GM12878 (cell line): ENCODE results near the gene ADGRG7. TPM values are rescaled to one million over a fixed set of nuclear protein-coding genes. Genes with fewer than 3 reads are reported as not detected.

Experiments used
- ATAC-seq: fragments of 200-7000 bp; cut with Tn5 transposase; 3 replicates; pipeline ENCODE4 v1.9.1; 2020; ENCODE audit warnings: mild to moderate bottlenecking, moderate library complexity
- BruUV-seq: library from RNA; stranded (reverse); fragments of 400-500 nt; replicated peaks from 2 replicates; lab custom pipeline; 2021; lab: Mats Ljungman, UMichigan
- CTCF ChIA-PET: fragments of 300-600 bp; sonication (Branson Sonifier 250); formaldehyde crosslinking; extraction: SDS; loops from one replicate; lab custom pipeline; 2021; ENCODE audit warnings: inconsistent platforms; lab: Yijun Ruan, JAX
- POLR2A ChIA-PET: fragments of 350-600 bp; formaldehyde crosslinking; extraction: SDS; loops from one replicate; lab custom pipeline; 2021; ENCODE audit warnings: inconsistent platforms; lab: Charles Lee
- RAD21 ChIA-PET: fragments of 300-600 bp; sonication (Branson Sonifier 250); formaldehyde crosslinking; loops from one replicate; lab custom pipeline; 2023; ENCODE audit warnings: antibody characterized with exemption; ENCODE audit not compliant: unreplicated experiment; lab: Charles Lee
- SMC1A ChIA-PET: fragments of 300-600 bp; sonication (Branson Sonifier 250); formaldehyde crosslinking; loops from one replicate; lab custom pipeline; 2023; ENCODE audit not compliant: unreplicated experiment, uncharacterized antibody; lab: Charles Lee
- DNase-seq: peaks from one replicate; pipeline ENCODE4 v3.0.0-alpha.2; 2011; ENCODE audit warnings: low read depth, low spot score
- FAIRE-seq: peaks from 3 replicates; lab custom pipeline; 2011; peaks lifted over from hg19 to GRCh38; lab: Jason Lieb, UNC
- H2AFZ ChIP-seq: 2 replicates; pipeline ENCODE4 v1.6.0; 2011; ENCODE audit warnings: low read depth, low read length, control low read depth; ENCODE audit not compliant: control insufficient read depth
- H3K27ac ChIP-seq: 2 replicates; pipeline ENCODE4 v1.5.1; 2011; ENCODE audit warnings: control low read depth; ENCODE audit not compliant: control insufficient read depth, insufficient read depth
- H3K27me3 ChIP-seq, 2 experiments: replicated peaks in 1 of 2; 2 replicates each; pipeline versions ENCODE4 v1.6.0 to v1.6.1; 2011; ENCODE audit warnings: low read length in 1 of 2; ENCODE audit not compliant: control insufficient read depth in 2 of 2, insufficient read depth in 2 of 2
- H3K36me3 ChIP-seq, 2 experiments: 2 replicates each; pipeline ENCODE4 v1.5.1; 2011; ENCODE audit warnings: low read length in 1 of 2; ENCODE audit not compliant: control insufficient read depth in 2 of 2, insufficient read depth in 2 of 2
- H3K4me1 ChIP-seq: 2 replicates; pipeline ENCODE4 v1.6.1; 2011; ENCODE audit warnings: mild to moderate bottlenecking, low read length, moderate library complexity, mixed read lengths; ENCODE audit not compliant: control insufficient read depth, insufficient read depth
- H3K4me2 ChIP-seq: 2 replicates; pipeline ENCODE4 v1.6.0; 2011; ENCODE audit warnings: control low read depth; ENCODE audit not compliant: control insufficient read depth, insufficient read depth
- H3K4me3 ChIP-seq: fragments of 200-600 bp; sonication (generic); 2 replicates; pipeline ENCODE4 v1.5.1; 2016
- H3K79me2 ChIP-seq: 2 replicates; pipeline ENCODE4 v1.6.0; 2011; ENCODE audit warnings: low read length; ENCODE audit not compliant: control insufficient read depth, insufficient read depth
- H3K9ac ChIP-seq: 2 replicates; pipeline ENCODE4 v1.8.0; 2011; ENCODE audit warnings: low read length, control low read depth, mixed read lengths; ENCODE audit not compliant: control insufficient read depth, insufficient read depth
- H3K9me3 ChIP-seq: replicated peaks from 3 replicates; pipeline ENCODE4 v1.5.1; 2011; ENCODE audit warnings: mild to moderate bottlenecking, low read length; ENCODE audit not compliant: control insufficient read depth, insufficient read depth
- H4K20me1 ChIP-seq: 2 replicates; pipeline ENCODE4 v1.6.0; 2011; ENCODE audit not compliant: control insufficient read depth, insufficient read depth
- ATF7 ChIP-seq: fragments of 450-650 bp; IDR thresholded peaks from 2 replicates; pipeline ENCODE4 v1.6.1; 2016; ENCODE audit warnings: low read depth, mild to moderate bottlenecking
- CBFB ChIP-seq: IDR thresholded peaks from 2 replicates; pipeline ENCODE4 v1.6.1; 2016; ENCODE audit warnings: antibody characterized with exemption, low read depth
- CHD1 ChIP-seq: IDR thresholded peaks from 2 replicates; pipeline ENCODE4 v1.6.1; 2012; ENCODE audit warnings: low read depth, low read length, improper control_type of control experiment
- CREM ChIP-seq: IDR thresholded peaks from 2 replicates; pipeline ENCODE4 v1.6.1; 2014; ENCODE audit warnings: antibody characterized with exemption, low read depth
- FOXM1 ChIP-seq: IDR thresholded peaks from 2 replicates; pipeline ENCODE4 v1.6.1; 2012; ENCODE audit warnings: low read depth, mild to moderate bottlenecking, inconsistent platforms, low read length, moderate library complexity
- MTA3 ChIP-seq: IDR thresholded peaks from 2 replicates; pipeline ENCODE4 v1.6.1; 2012; ENCODE audit warnings: low read length, inconsistent platforms, borderline replicate concordance
- ZNF207 ChIP-seq: fragments of 450-650 bp; IDR thresholded peaks from 2 replicates; pipeline ENCODE4 v1.6.1; 2014; ENCODE audit warnings: antibody characterized with exemption, mild to moderate bottlenecking, borderline replicate concordance
- WGBS: methylation state at CpG from one replicate; pipeline ENCODE4 v1.1.6; 2016; ENCODE audit warnings: low lambda C conversion rate; ENCODE audit not compliant: insufficient replicate concordance, insufficient coverage; ENCODE audit errors: missing lambda C conversion rate; 5-methylcytosine and 5-hydroxymethylcytosine counted together
- in situ Hi-C: fragments of 300-500 bp; cut with MboI; formaldehyde crosslinking; loops from 9 replicates; pipeline ENCODE4 v1.14.3; 2018; ENCODE audit warnings: mixed read lengths
- intact Hi-C: fragments of 100-400 bp; cut with micrococcal nuclease; formaldehyde crosslinking; loops from one replicate; pipeline ENCODE4 v1.14.2; 2022; ENCODE audit not compliant: unreplicated experiment
- polyA plus RNA-seq, 11 experiments: library from polyadenylated mRNA; depleted of rRNA in 4 of 11; unstranded in 6 of 11; stranded (reverse) in 5 of 11; fragments of >200 nt; fragmentation: Nextera tagmentation in 4 of 11; fragmentation: Illumina TruSeq in 1 of 11; extraction: Ambion mirVana in 4 of 11; extraction: Trizol in 1 of 11; gene quantifications; 1 replicate in 1 of 11; 2 replicates in 10 of 11; pipeline versions ENCODE4 v1.2.1 to v1.2.3, GENCODE V29; 2011 to 2016; ENCODE audit warnings: inconsistent platforms in 2 of 11, missing spikeins in 2 of 11, low read depth in 1 of 11
- total RNA-seq, 4 experiments: library from RNA; depleted of rRNA in 3 of 4; stranded (reverse); fragments of >200 nt in 3 of 4; fragmentation: Illumina TruSeq in 1 of 4; extraction: Trizol in 1 of 4; gene quantifications; 2 replicates each; pipeline versions ENCODE4 v1.2.1 to v1.2.3, GENCODE V29; 2013 to 2021
- TF ChIP-seq, protein P1 (sequence below): fragments of 450-650 bp; IDR thresholded peaks from 2 replicates; pipeline ENCODE4 v1.6.1; 2018; ENCODE audit warnings: borderline replicate concordance, mild to moderate bottlenecking; ENCODE audit not compliant: partially characterized antibody
- TF ChIP-seq, protein P2 (sequence below): fragments of 450-650 bp; IDR thresholded peaks from 2 replicates; pipeline ENCODE4 v1.6.1; 2017; ENCODE audit warnings: mild to moderate bottlenecking
- TF ChIP-seq, protein P3 (sequence below): IDR thresholded peaks from 2 replicates; pipeline ENCODE4 v1.6.1; 2012; ENCODE audit warnings: low read depth, low read length, improper control_type of control experiment

The ADGRG7 gene
- total and polyA plus RNA-seq, 10 of the 15 experiments (the other 5 are each of a cell fraction or from before 2014, with no cell fraction given), result 0.02 to 0.21 (median 0.14) TPM; not detected in 7

DNA sequence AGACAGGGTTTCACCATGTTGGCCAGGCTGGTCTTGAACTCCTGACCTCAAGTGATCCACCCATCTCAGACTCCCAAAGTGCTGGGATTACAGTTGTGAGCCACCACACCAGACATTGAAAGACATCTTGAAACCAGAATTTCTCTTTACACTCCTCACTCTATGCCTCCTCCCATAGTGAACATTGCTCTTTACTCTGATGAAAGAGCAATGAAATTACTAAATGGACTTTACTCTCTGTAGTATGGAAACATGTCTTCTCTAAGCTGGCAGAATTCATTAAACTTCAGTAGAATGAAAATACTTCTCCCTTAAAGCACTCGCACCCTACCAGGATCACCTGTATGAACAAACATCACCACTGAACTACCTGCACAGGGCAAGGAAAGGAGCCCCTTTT is 72.1 kb downstream of the ADGRG7 start (continued):
- TF ChIP-seq, protein P1, sequence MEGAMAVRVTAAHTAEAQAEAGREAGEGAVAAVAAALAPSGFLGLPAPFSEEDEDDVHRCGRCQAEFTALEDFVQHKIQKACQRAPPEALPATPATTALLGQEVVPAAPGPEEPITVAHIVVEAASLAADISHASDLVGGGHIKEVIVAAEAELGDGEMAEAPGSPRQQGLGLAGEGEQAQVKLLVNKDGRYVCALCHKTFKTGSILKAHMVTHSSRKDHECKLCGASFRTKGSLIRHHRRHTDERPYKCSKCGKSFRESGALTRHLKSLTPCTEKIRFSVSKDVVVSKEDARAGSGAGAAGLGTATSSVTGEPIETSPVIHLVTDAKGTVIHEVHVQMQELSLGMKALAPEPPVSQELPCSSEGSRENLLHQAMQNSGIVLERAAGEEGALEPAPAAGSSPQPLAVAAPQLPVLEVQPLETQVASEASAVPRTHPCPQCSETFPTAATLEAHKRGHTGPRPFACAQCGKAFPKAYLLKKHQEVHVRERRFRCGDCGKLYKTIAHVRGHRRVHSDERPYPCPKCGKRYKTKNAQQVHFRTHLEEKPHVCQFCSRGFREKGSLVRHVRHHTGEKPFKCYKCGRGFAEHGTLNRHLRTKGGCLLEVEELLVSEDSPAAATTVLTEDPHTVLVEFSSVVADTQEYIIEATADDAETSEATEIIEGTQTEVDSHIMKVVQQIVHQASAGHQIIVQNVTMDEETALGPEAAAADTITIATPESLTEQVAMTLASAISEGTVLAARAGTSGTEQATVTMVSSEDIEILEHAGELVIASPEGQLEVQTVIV, result no peak
- TF ChIP-seq FOXM1 (no peak), ZNF207 (no peak)

DNA sequence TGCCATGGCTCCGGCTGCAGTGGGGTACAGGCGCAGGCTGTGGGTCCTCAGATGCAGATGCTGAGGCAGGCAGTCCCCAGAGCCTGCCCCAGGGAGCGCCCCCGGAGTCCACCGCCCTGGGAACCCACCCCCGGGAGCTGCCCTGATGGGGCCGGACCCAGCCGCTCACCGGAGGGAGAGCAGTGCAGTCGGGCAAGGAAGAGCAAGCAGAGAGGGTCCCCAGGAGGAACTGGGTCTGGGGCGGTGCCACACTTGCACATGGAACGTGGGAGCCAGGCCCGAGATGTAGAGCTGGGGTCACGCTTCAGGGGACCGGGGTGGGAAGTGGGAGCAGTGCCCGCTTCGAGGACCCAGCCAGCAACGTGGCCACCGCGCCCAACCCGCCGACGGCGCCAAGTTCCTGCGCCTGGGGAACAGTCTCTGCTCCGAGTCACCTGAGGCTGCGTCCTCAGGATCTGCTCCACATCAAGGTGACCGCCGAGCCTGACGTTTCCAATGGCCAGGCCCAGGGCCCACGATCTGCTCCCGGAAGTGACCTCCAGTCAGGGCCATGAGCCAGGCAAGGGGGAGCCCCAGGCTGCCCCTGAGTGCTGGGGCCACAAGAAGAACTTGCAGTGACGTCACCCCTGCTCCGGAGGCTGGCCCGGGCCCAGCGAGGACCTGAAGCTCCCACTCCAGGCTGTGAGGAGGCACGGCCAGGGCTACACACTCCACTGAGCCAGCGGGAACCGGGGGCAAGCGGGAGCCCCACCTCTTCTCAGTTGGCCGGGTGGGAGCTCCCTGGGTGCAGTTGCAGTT is 72.9 kb downstream of the ADGRG7 start:
- H3K4me2 ChIP-seq, result peak overlapping the region; percentile 25; the same call in 1 of the 2 replicates
- no peak for FAIRE-seq
- intact Hi-C loops, result no loop called here
- RAD21 ChIA-PET, result interaction anchor here (1.8 kb wide), 1 partner anchor 29 kb away, joined by 4 read pairs; no protein-coding TSS in a partner anchor
- no peak overlapping the region for H3K27ac ChIP-seq
- BruUV-seq, result no TSS peak
- H3K4me1 ChIP-seq, result no peaks in the 10 kb centered on the region
- H2AFZ ChIP-seq, result peak overlapping the region; percentile 37
- no peaks in the 10 kb centered on the region for H3K27me3 ChIP-seq
- TF ChIP-seq ATF7 (peak; percentile 58), MTA3 (no peak), CHD1 (no peak), CREM (0 out of 2 replicates have a peak, but pooled peaks have one; percentile 23), CBFB (no peak)
- TF ChIP-seq, protein P2, sequence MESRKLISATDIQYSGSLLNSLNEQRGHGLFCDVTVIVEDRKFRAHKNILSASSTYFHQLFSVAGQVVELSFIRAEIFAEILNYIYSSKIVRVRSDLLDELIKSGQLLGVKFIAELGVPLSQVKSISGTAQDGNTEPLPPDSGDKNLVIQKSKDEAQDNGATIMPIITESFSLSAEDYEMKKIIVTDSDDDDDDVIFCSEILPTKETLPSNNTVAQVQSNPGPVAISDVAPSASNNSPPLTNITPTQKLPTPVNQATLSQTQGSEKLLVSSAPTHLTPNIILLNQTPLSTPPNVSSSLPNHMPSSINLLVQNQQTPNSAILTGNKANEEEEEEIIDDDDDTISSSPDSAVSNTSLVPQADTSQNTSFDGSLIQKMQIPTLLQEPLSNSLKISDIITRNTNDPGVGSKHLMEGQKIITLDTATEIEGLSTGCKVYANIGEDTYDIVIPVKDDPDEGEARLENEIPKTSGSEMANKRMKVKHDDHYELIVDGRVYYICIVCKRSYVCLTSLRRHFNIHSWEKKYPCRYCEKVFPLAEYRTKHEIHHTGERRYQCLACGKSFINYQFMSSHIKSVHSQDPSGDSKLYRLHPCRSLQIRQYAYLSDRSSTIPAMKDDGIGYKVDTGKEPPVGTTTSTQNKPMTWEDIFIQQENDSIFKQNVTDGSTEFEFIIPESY, result no peak
- TF ChIP-seq, protein P3, sequence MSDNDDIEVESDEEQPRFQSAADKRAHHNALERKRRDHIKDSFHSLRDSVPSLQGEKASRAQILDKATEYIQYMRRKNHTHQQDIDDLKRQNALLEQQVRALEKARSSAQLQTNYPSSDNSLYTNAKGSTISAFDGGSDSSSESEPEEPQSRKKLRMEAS, result no peak
- TF ChIP-seq, all 136 proteins: peak for 2
- in situ Hi-C loops, result no loop called here
- no peaks in the 10 kb centered on the region for H3K79me2 ChIP-seq
- H3K4me3 ChIP-seq, result no peak overlapping the region
- H4K20me1 ChIP-seq, result no peaks in the 10 kb centered on the region; the same call in 1 of the 2 replicates
- no peak for DNase-seq
- CTCF ChIA-PET, result interaction anchor here (0.9 kb wide), 1 partner anchor 8 kb away, joined by 4 read pairs; no protein-coding TSS in a partner anchor
- POLR2A ChIA-PET, result interaction anchor here (0.8 kb wide), 1 partner anchor 28 kb away, joined by 3 read pairs; no protein-coding TSS in a partner anchor
- no peaks in the 10 kb centered on the region for H3K36me3 ChIP-seq
- peak; percentile 76 for ATAC-seq
- SMC1A ChIA-PET, result no interaction called here
- H3K9me3 ChIP-seq, result no peaks in the 10 kb centered on the region; the same call in 2 of the 3 replicates
- 75% methylated on average over 39 of the region's 41 CpGs for WGBS
- H3K9ac ChIP-seq, result no peak overlapping the region
